ENCODE results near the gene BORCS5. TPM values are rescaled to one million over a fixed set of nuclear protein-coding genes. Genes with fewer than 3 reads are reported as not detected.

BORCS5 gene
- total and polyA plus RNA-seq, 8 donors = 7.7 to 13.5 (median 9.1) TPM

- H3K27ac ChIP-seq = no peak overlapping the region
- intact Hi-C loops (cut with DNase I) = no loop called here
Measured at GRCh38 chr12:12323118-12323517, 33.8 kb upstream of the BORCS5 start.

DNA sequence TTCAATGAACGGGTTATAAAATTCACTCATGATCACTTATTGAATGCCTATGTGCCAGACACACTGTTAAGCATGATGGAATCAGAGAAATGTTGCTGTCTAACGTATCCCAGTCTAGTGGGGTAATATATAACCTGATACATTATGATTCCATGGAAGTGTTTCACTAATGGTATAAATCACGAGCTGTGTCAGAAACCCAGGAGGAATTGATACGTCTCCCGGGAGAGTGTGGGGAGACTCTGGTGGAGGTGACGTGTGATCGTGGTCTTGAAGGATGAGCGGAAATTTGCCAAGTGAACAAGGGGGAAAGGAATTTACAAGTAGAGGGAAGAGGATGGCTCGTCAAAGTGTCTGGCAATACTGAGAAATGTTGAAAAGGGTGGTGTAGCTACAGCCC is 33.3 kb upstream of the BORCS5 start:
- Histone ChIP-seq H3K27me3 (no peaks in the 10 kb centered on the region), H3K9me3 (no peaks in the 10 kb centered on the region), H3K36me3 (no peaks in the 10 kb centered on the region), H3K27ac (no peak overlapping the region), H3K4me1 (peaks cover 5 to 15% of the 10 kb centered on the region in 2 donors), H3K4me3 (no peak overlapping the region)
- no peak for ATAC-seq
- DNase-seq = no peak
- intact Hi-C loops (cut with DNase I) = no loop called here
- no peak for TF ChIP-seq CTCF (IDR thresholded peaks at IDR 0.05)

More at GRCh38 chr12:12323118-12323517, 33.8 kb upstream of the BORCS5 start:
- H3K27me3 ChIP-seq = no peaks in the 10 kb centered on the region
- H3K36me3 ChIP-seq = no peaks in the 10 kb centered on the region
- ATAC-seq (no peak), DNase-seq (no peak)
- H3K4me1 ChIP-seq = peaks cover 5 to 13% of the 10 kb centered on the region in 2 donors
- no peak overlapping the region for H3K4me3 ChIP-seq
- H3K9me3 ChIP-seq = no peaks in the 10 kb centered on the region
- TF ChIP-seq CTCF (IDR thresholded peaks at IDR 0.05) = no peak

GRCh38 chr12:12326262-12326661 is 30.6 kb upstream of the BORCS5 start:
- H3K4me3 ChIP-seq = no peak overlapping the region
- H3K4me1 ChIP-seq = peaks cover 5 to 15% of the 10 kb centered on the region in 2 donors
- no peak for ATAC-seq
- peaks cover 0 to 18% of the 10 kb centered on the region in 2 donors for H3K36me3 ChIP-seq
- intact Hi-C loops (cut with DNase I) = loop anchor here in 1 of 2 donors (5.0 kb wide), 1 partner anchor 244 kb away; no protein-coding TSS in a partner anchor
- H3K9me3 ChIP-seq = no peaks in the 10 kb centered on the region
- no peak overlapping the region for H3K27ac ChIP-seq
- no peaks in the 10 kb centered on the region for H3K27me3 ChIP-seq
- no peak for DNase-seq
- TF ChIP-seq CTCF (IDR thresholded peaks at IDR 0.05) = no peak

DNA sequence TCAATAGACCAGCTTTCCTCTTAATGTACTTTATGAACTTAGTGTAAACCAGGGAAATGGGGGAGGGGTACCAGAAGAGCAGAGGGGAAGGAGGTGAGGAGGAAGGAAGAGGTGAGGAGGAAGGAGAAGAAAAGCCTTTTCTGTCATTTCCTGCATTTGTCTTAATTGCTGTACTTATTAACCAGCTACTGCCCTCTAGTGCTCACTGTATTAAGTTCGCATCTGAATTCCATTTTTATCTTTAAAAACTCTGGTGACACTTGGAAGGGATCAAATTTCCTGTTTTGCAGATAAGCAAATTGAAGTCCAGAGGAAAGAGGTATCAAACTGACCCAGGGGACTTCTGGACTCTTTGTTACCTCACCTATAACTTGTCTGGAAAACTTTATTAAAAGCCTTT is 29.1 kb upstream of the BORCS5 start:
- peak; percentile 46 to 61 for TF ChIP-seq CTCF (IDR thresholded peaks at IDR 0.05)
- Histone ChIP-seq H3K27me3 (no peaks in the 10 kb centered on the region), H3K4me3 (no peak overlapping the region), H3K4me1 (peaks cover 5 to 24% of the 10 kb centered on the region in 2 donors), H3K27ac (peak overlapping the region in 1 of 2 donors; percentile 42), H3K9me3 (no peaks in the 10 kb centered on the region), H3K36me3 (peaks cover 0 to 18% of the 10 kb centered on the region in 2 donors)
- intact Hi-C loops (cut with DNase I) = loop anchor here in 1 of 2 donors (5.0 kb wide), 1 partner anchor 246 kb away; no protein-coding TSS in a partner anchor
- DNase-seq (peak in 2 of 4 donors; percentile 52 to 79), ATAC-seq (peak; percentile 74)

- peaks cover 0 to 18% of the 10 kb centered on the region in 2 donors for H3K36me3 ChIP-seq
- no peak for TF ChIP-seq CTCF (IDR thresholded peaks at IDR 0.05)
- no peak overlapping the region for H3K27ac ChIP-seq
- ATAC-seq = no peak
- H3K4me1 ChIP-seq = peaks cover 14 to 51% of the 10 kb centered on the region in 2 donors
- no peaks in the 10 kb centered on the region for H3K27me3 ChIP-seq
- intact Hi-C loops (cut with DNase I) = no loop called here
- no peaks in the 10 kb centered on the region for H3K9me3 ChIP-seq
- no peak overlapping the region for H3K4me3 ChIP-seq
- DNase-seq = no peak
Measured at GRCh38 chr12:12331244-12331771, 25.6 kb upstream of the BORCS5 start.
